ENCODE data around the gene CLSTN2. TPM values are rescaled to one million over a fixed set of nuclear protein-coding genes. Genes with fewer than 3 reads are reported as not detected.

CLSTN2 gene
- total RNA-seq, 1 experiment from 2014 or later = 0.07 TPM

- peak; percentile 74 for TF ChIP-seq CTCF (IDR thresholded peaks at IDR 0.05; ENCODE audit: unreplicated experiment)
- H3K27ac Mint-ChIP-seq (ENCODE audit: unreplicated experiment) = no peak overlapping the region
- peaks cover 100% of the 10 kb centered on the region for H3K27me3 Mint-ChIP-seq (ENCODE audit: unreplicated experiment)
- CTCF ChIA-PET = interaction anchor here (0.6 to 1.0 kb wide), 22 partner anchors 9 to 1713 kb away, joined by 3 to 8 read pairs (median 4); no protein-coding TSS in a partner anchor
- peak; percentile 76 for DNase-seq
- no peaks in the 10 kb centered on the region for H3K9me3 Mint-ChIP-seq (ENCODE audit: low read depth, unreplicated experiment)
- no peaks in the 10 kb centered on the region for H3K36me3 Mint-ChIP-seq (ENCODE audit: insufficient read depth, unreplicated experiment)
- no peak overlapping the region for H3K4me3 Mint-ChIP-seq (ENCODE audit: low read depth, unreplicated experiment)
- peaks cover 12% of the 10 kb centered on the region for H3K4me1 Mint-ChIP-seq (ENCODE audit: low read depth, unreplicated experiment)
- BruUV-seq (replicated peaks) = no TSS peak
- intact Hi-C loops (cut with micrococcal nuclease; ENCODE audit: unreplicated experiment) = loop anchor here (2.0 to 10.0 kb wide), 4 partner anchors 280 to 925 kb away; no protein-coding TSS in a partner anchor
These were observed 2.8 kb downstream of the CLSTN2 start for GRCh38 chr3:139937674-139938279.

GRCh38 chr3:139939681-139940190 lies 4.8 kb downstream of the CLSTN2 start:
- intact Hi-C loops (cut with micrococcal nuclease; ENCODE audit: unreplicated experiment) = loop anchor here (5.0 to 10.0 kb wide), 3 partner anchors 278 to 798 kb away; no protein-coding TSS in a partner anchor
- H3K27me3 Mint-ChIP-seq (ENCODE audit: unreplicated experiment) = peaks cover 97% of the 10 kb centered on the region
- CTCF ChIA-PET = no interaction called here

GRCh38 chr3:139940622-139941021 lies 5.6 kb downstream of the CLSTN2 start:
- Mint-ChIP-seq H3K27me3 (ENCODE audit: unreplicated experiment) (peaks cover 88% of the 10 kb centered on the region), H3K4me3 (ENCODE audit: low read depth, unreplicated experiment) (no peak overlapping the region), H3K27ac (ENCODE audit: unreplicated experiment) (no peak overlapping the region), H3K9me3 (ENCODE audit: low read depth, unreplicated experiment) (no peaks in the 10 kb centered on the region), H3K36me3 (ENCODE audit: insufficient read depth, unreplicated experiment) (no peaks in the 10 kb centered on the region), H3K4me1 (ENCODE audit: low read depth, unreplicated experiment) (peaks cover 9% of the 10 kb centered on the region)
- intact Hi-C loops (cut with micrococcal nuclease; ENCODE audit: unreplicated experiment) = no loop called here
- BruUV-seq (replicated peaks) = no TSS peak
- CTCF ChIA-PET = no interaction called here
- no peak for TF ChIP-seq CTCF (IDR thresholded peaks at IDR 0.05; ENCODE audit: unreplicated experiment)
- DNase-seq = no peak

More at GRCh38 chr3:139939681-139940190, 4.8 kb downstream of the CLSTN2 start:
- no peak for DNase-seq
- no peaks in the 10 kb centered on the region for H3K36me3 Mint-ChIP-seq (ENCODE audit: insufficient read depth, unreplicated experiment)
- no peak overlapping the region for H3K4me3 Mint-ChIP-seq (ENCODE audit: low read depth, unreplicated experiment)
- H3K27ac Mint-ChIP-seq (ENCODE audit: unreplicated experiment) = no peak overlapping the region
- no TSS peak for BruUV-seq (replicated peaks)
- H3K4me1 Mint-ChIP-seq (ENCODE audit: low read depth, unreplicated experiment) = peaks cover 12% of the 10 kb centered on the region
- TF ChIP-seq CTCF (IDR thresholded peaks at IDR 0.05; ENCODE audit: unreplicated experiment) = no peak
- no peaks in the 10 kb centered on the region for H3K9me3 Mint-ChIP-seq (ENCODE audit: low read depth, unreplicated experiment)

GRCh38 chr3:139941580-139941979 lies 6.6 kb downstream of the CLSTN2 start:
- no TSS peak for BruUV-seq (replicated peaks)
- Mint-ChIP-seq H3K4me3 (ENCODE audit: low read depth, unreplicated experiment) (no peak overlapping the region), H3K27me3 (ENCODE audit: unreplicated experiment) (peaks cover 79% of the 10 kb centered on the region), H3K4me1 (ENCODE audit: low read depth, unreplicated experiment) (no peaks in the 10 kb centered on the region), H3K27ac (ENCODE audit: unreplicated experiment) (no peak overlapping the region), H3K9me3 (ENCODE audit: low read depth, unreplicated experiment) (no peaks in the 10 kb centered on the region), H3K36me3 (ENCODE audit: insufficient read depth, unreplicated experiment) (no peaks in the 10 kb centered on the region)
- no peak for DNase-seq
- CTCF ChIA-PET = no interaction called here
- TF ChIP-seq CTCF (IDR thresholded peaks at IDR 0.05; ENCODE audit: unreplicated experiment) = no peak
- intact Hi-C loops (cut with micrococcal nuclease; ENCODE audit: unreplicated experiment) = no loop called here
